ENCODE data around the gene SUSD3. TPM values are rescaled to one million over a fixed set of nuclear protein-coding genes. Genes with fewer than 3 reads are reported as not detected.

SUSD3 gene
- total and polyA plus RNA-seq, 5 donors from 2014 or later: 68.7 to 229 (median 205) TPM

GRCh38 chr9:93093877-93094657 lies 35.6 kb downstream of the SUSD3 start:
- peak overlapping the region; percentile 57 for H3K4me3 ChIP-seq (ENCODE audit: low read depth, low read length)
- DNase-seq: no peak
- no peaks in the 10 kb centered on the region for H3K9me3 ChIP-seq (ENCODE audit: control insufficient read depth in 2 of 2, low read length in 2 of 2)
- H3K4me1 ChIP-seq (ENCODE audit: control insufficient read depth, insufficient read depth, low read length, poor library complexity, severe bottlenecking): peaks cover 56% of the 10 kb centered on the region
- peak overlapping the region; percentile 97 for H3K27ac ChIP-seq (ENCODE audit: insufficient read depth, low read length, poor library complexity, severe bottlenecking)
- H3K9me3 Mint-ChIP-seq: peaks cover 0 to 4% (median 0%) of the 10 kb centered on the region in 7 donors
- peak overlapping the region; percentile 88 to 97 (median 93) for H3K4me3 Mint-ChIP-seq
- peaks cover 1% of the 10 kb centered on the region for H3K36me3 ChIP-seq (ENCODE audit: control insufficient read depth, insufficient read depth, low read length)
- H3K27ac Mint-ChIP-seq: peak overlapping the region; percentile 92 to 94 (median 94)
- peaks cover 9% of the 10 kb centered on the region for H3K36me3 Mint-ChIP-seq
- peaks cover 5 to 79% (median 56%) of the 10 kb centered on the region in 4 donors for H3K4me1 Mint-ChIP-seq
- H3K27me3 Mint-ChIP-seq: no peaks in the 10 kb centered on the region
- no peaks in the 10 kb centered on the region for H3K27me3 ChIP-seq (ENCODE audit: control insufficient read depth, insufficient read depth, low read length)
- ATAC-seq (ENCODE audit: low read depth in 2 of 2): no peak

GRCh38 chr9:93094658-93095204 lies 36.2 kb downstream of the SUSD3 start:
- no peaks in the 10 kb centered on the region for H3K9me3 ChIP-seq (ENCODE audit: control insufficient read depth in 2 of 2, low read length in 2 of 2)
- peak overlapping the region; percentile 57 for H3K4me3 ChIP-seq (ENCODE audit: low read depth, low read length)
- H3K27me3 ChIP-seq (ENCODE audit: control insufficient read depth, insufficient read depth, low read length): no peaks in the 10 kb centered on the region
- ATAC-seq (ENCODE audit: low read depth in 2 of 2): no peak
- H3K4me1 Mint-ChIP-seq: peaks cover 5 to 79% (median 58%) of the 10 kb centered on the region in 4 donors
- H3K9me3 Mint-ChIP-seq: peaks cover 0 to 4% (median 0%) of the 10 kb centered on the region in 7 donors
- peak overlapping the region; percentile 88 to 97 (median 93) for H3K4me3 Mint-ChIP-seq
- peak overlapping the region; percentile 93 to 94 (median 94) for H3K27ac Mint-ChIP-seq
- peaks cover 63% of the 10 kb centered on the region for H3K4me1 ChIP-seq (ENCODE audit: control insufficient read depth, insufficient read depth, low read length, poor library complexity, severe bottlenecking)
- peak overlapping the region; percentile 97 for H3K27ac ChIP-seq (ENCODE audit: insufficient read depth, low read length, poor library complexity, severe bottlenecking)
- peaks cover 4% of the 10 kb centered on the region for H3K36me3 Mint-ChIP-seq
- H3K36me3 ChIP-seq (ENCODE audit: control insufficient read depth, insufficient read depth, low read length): no peaks in the 10 kb centered on the region
- peak in 2 of 3 donors; percentile 21 to 40 for DNase-seq
- no peaks in the 10 kb centered on the region for H3K27me3 Mint-ChIP-seq

- Histone ChIP-seq H3K9me3 (ENCODE audit: control insufficient read depth in 2 of 2, low read length in 2 of 2) (no peaks in the 10 kb centered on the region), H3K4me1 (ENCODE audit: control insufficient read depth, insufficient read depth, low read length, poor library complexity, severe bottlenecking) (peaks cover 69% of the 10 kb centered on the region), H3K4me3 (ENCODE audit: low read depth, low read length) (peak overlapping the region; percentile 57), H3K27me3 (ENCODE audit: control insufficient read depth, insufficient read depth, low read length) (no peaks in the 10 kb centered on the region), H3K36me3 (ENCODE audit: control insufficient read depth, insufficient read depth, low read length) (no peaks in the 10 kb centered on the region), H3K27ac (ENCODE audit: insufficient read depth, low read length, poor library complexity, severe bottlenecking) (peak overlapping the region; percentile 97)
- peaks cover 7 to 79% (median 56%) of the 10 kb centered on the region in 4 donors for H3K4me1 Mint-ChIP-seq
- H3K9me3 Mint-ChIP-seq: peaks cover 0 to 4% (median 0%) of the 10 kb centered on the region in 7 donors
- DNase-seq: peak; percentile 99 to 100 (median 100)
- H3K27me3 Mint-ChIP-seq: no peaks in the 10 kb centered on the region
- peak overlapping the region; percentile 88 to 97 (median 93) for H3K4me3 Mint-ChIP-seq
- peak; percentile 78 for ATAC-seq (ENCODE audit: low read depth in 2 of 2)
- H3K36me3 Mint-ChIP-seq: peaks cover 6% of the 10 kb centered on the region
- peak overlapping the region; percentile 93 to 94 (median 94) for H3K27ac Mint-ChIP-seq
Measured at GRCh38 chr9:93095205-93096130, 37.0 kb downstream of the SUSD3 start.

GRCh38 chr9:93096131-93096802 lies 37.8 kb downstream of the SUSD3 start, which contains the start of gene CARD19:
Gene CARD19, plus strand, starts transcription at chr9:93096217. Its CDS starts 129 bp downstream, at chr9:93096346.
- peaks cover 7 to 80% (median 54%) of the 10 kb centered on the region in 4 donors for H3K4me1 Mint-ChIP-seq
- Histone ChIP-seq H3K4me1 (ENCODE audit: control insufficient read depth, insufficient read depth, low read length, poor library complexity, severe bottlenecking) (peaks cover 69% of the 10 kb centered on the region), H3K27me3 (ENCODE audit: control insufficient read depth, insufficient read depth, low read length) (no peaks in the 10 kb centered on the region), H3K9me3 (ENCODE audit: control insufficient read depth in 2 of 2, low read length in 2 of 2) (no peaks in the 10 kb centered on the region), H3K36me3 (ENCODE audit: control insufficient read depth, insufficient read depth, low read length) (no peaks in the 10 kb centered on the region), H3K27ac (ENCODE audit: insufficient read depth, low read length, poor library complexity, severe bottlenecking) (peak within 1 kb of the TSS; percentile 97), H3K4me3 (ENCODE audit: low read depth, low read length) (peak within 1 kb of the TSS; percentile 79)
- H3K36me3 Mint-ChIP-seq: peaks cover 5% of the 10 kb centered on the region
- DNase-seq: peak in 2 of 3 donors; percentile 64 to 67
- H3K4me3 Mint-ChIP-seq: peak within 1 kb of the TSS; percentile 89 to 97 (median 94)
- H3K27me3 Mint-ChIP-seq: no peaks in the 10 kb centered on the region
- peaks cover 0 to 1% (median 0%) of the 10 kb centered on the region in 7 donors for H3K9me3 Mint-ChIP-seq
- peak within 1 kb of the TSS; percentile 93 to 97 (median 96) for H3K27ac Mint-ChIP-seq
- ATAC-seq (ENCODE audit: low read depth in 2 of 2): no peak

- Mint-ChIP-seq H3K9me3 (no peaks in the 10 kb centered on the region), H3K27ac (peak overlapping the region; percentile 90 to 97 (median 96)), H3K4me1 (peaks cover 6 to 80% (median 56%) of the 10 kb centered on the region in 4 donors), H3K36me3 (peaks cover 4% of the 10 kb centered on the region), H3K27me3 (no peaks in the 10 kb centered on the region), H3K4me3 (peak overlapping the region; percentile 87 to 97 (median 94))
- Histone ChIP-seq H3K9me3 (ENCODE audit: control insufficient read depth in 2 of 2, low read length in 2 of 2) (no peaks in the 10 kb centered on the region), H3K27me3 (ENCODE audit: control insufficient read depth, insufficient read depth, low read length) (no peaks in the 10 kb centered on the region), H3K36me3 (ENCODE audit: control insufficient read depth, insufficient read depth, low read length) (no peaks in the 10 kb centered on the region), H3K27ac (ENCODE audit: insufficient read depth, low read length, poor library complexity, severe bottlenecking) (peak overlapping the region; percentile 91), H3K4me1 (ENCODE audit: control insufficient read depth, insufficient read depth, low read length, poor library complexity, severe bottlenecking) (peaks cover 71% of the 10 kb centered on the region), H3K4me3 (ENCODE audit: low read depth, low read length) (peak overlapping the region; percentile 79)
- no peak for DNase-seq
- no peak for ATAC-seq (ENCODE audit: low read depth in 2 of 2)
Measured at GRCh38 chr9:93096811-93097382, 38.4 kb downstream of the SUSD3 start.

GRCh38 chr9:93097511-93098201 lies 39.2 kb downstream of the SUSD3 start:
- Histone ChIP-seq H3K4me1 (ENCODE audit: control insufficient read depth, insufficient read depth, low read length, poor library complexity, severe bottlenecking) (peaks cover 68% of the 10 kb centered on the region), H3K4me3 (ENCODE audit: low read depth, low read length) (peak overlapping the region; percentile 79), H3K27ac (ENCODE audit: insufficient read depth, low read length, poor library complexity, severe bottlenecking) (peak overlapping the region; percentile 91), H3K9me3 (ENCODE audit: control insufficient read depth in 2 of 2, low read length in 2 of 2) (no peaks in the 10 kb centered on the region), H3K27me3 (ENCODE audit: control insufficient read depth, insufficient read depth, low read length) (no peaks in the 10 kb centered on the region), H3K36me3 (ENCODE audit: control insufficient read depth, insufficient read depth, low read length) (no peaks in the 10 kb centered on the region)
- Mint-ChIP-seq H3K4me3 (peak overlapping the region; percentile 87 to 97 (median 94)), H3K36me3 (peaks cover 4% of the 10 kb centered on the region), H3K27me3 (no peaks in the 10 kb centered on the region), H3K4me1 (peaks cover 12 to 79% (median 56%) of the 10 kb centered on the region in 4 donors), H3K9me3 (no peaks in the 10 kb centered on the region), H3K27ac (peak overlapping the region; percentile 94 to 97 (median 96))
- no peak for DNase-seq
- ATAC-seq (ENCODE audit: low read depth in 2 of 2): no peak

All from CD4-positive, CD25-positive, alpha-beta regulatory T cell (primary cell).